Activated gamma-delta T cell treated with Interleukin-2 at 50 U/mL for 16 hours (primary cell): ENCODE measurements around the gene MTRF1L.
"Not testable (repeated sequence)": the region's sequence is repeated elsewhere in the genome, so short reads cannot be mapped to it uniquely, and the experiment has no call there.

Experiments
- DNase-seq: peaks from one replicate; pipeline ENCODE4 v3.0.0-alpha.2; 2020

The MTRF1L gene

GRCh38 chr6:152966168-152966894 is 36.2 kb downstream of the MTRF1L start:
- not testable (repeated sequence) for DNase-seq

DNA sequence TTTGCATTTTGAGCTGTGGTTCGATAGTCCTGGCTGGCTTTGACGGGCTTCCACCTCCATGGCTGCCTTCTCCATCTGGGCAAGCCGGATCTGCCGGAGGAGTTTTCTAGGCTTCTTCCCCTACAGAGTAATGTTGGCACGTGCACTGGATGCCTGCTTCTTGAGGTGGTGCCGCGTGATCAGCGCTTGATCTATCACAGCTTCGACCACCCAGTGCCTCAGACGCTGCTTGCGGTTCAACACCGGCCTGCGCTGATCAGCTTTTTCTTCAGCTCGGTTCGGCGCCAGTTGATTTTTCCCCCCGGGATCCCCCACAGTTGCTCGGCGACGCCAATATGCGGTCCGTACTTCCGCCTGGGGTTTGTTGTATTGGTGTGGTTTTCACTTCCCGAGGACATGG is 43.2 kb downstream of the MTRF1L start:
- no peak for DNase-seq

GRCh38 chr6:152957796-152958195 is 44.7 kb downstream of the MTRF1L start:
- DNase-seq = no peak

- no peak for DNase-seq
Observed at GRCh38 chr6:152954443-152954842, 48.1 kb downstream of the MTRF1L start.

GRCh38 chr6:152952866-152953509 is 49.5 kb downstream of the MTRF1L start:
- DNase-seq = no peak

DNA sequence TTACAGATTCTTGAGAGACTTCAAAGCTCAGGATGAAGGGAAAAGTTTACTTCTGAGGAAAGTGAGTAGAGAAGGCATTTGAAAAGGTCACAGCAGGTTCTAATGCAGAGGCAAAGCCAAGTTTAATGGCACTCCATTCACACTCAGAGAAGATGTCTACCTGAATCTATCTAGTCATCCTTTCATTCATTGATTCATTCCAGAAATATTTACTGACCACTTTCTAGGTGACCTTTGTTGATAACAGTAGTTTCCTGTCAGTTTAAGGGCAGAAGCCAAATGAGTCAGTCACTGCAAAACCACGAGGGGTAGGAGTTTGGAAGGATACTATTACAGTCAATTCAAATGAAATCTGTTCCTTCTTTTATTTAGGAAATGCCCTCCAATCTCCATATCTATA is 50.5 kb downstream of the MTRF1L start:
- DNase-seq = no peak

DNA sequence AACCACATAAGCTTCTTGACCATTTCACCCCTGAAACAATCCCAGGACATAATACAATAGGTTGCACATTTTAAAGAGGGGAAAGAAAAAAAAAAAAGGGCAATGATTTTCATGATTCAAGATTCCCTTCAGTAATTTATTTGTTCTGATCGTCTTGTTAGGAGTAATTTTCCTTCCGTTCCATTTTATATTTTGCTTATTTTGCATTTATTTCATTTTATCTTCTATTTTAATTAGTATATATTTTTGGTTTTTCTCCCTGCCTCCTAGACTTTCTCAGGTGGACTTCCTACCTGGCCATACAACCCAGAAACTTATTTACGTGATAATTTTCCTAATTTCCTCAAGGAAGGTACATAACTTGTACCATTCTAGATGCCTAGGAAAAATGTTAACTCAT is 52.3 kb downstream of the MTRF1L start:
- DNase-seq = no peak

DNA sequence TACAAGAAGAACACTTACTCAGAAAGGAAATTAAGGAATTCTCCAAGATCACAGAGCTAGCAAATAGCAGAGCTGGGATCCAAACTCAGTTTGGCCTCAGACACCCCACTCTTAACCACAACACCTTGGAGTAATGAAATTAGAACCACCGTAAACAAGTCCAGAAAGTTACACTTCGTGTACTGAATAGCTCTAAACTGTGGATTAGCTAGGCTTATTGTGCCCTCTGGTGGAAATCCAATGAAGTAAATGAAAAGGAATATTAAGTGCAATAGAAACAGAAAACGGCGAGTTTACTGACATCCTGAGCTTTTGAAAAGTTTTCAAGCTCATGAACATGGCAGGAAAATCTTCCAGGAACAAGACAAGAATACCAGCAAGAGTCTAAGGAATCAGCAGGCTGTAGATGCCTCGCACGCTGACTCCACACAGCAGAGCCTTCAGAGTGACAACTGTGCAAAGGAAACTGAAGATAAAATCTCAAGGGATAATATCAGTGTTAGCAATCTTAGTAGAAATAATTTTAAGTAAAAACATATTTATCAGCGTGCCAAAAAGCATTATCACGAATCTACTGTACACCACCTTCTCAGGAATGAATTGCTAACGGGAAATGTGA is 54.2 kb downstream of the MTRF1L start:
- DNase-seq = no peak

DNA sequence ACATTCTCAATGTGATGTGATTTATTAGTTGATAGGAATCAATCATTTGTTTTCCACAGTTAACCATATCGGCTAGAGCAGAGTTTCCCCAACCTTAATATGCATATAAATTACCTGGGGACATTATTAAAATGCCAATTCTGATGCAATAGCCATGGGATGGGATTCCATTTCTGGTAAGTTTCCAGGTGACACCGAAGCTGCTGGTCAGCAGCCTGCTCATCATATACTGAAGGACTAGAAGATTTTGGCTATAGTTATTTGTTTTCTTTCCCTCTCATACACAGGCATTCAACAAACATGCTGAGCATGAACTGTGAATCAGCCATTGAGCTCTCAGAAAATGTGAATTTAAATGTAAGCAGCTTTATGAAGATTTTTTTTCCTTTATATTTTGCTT is 55.5 kb downstream of the MTRF1L start:
- DNase-seq = no peak

GRCh38 chr6:152946484-152946883 is 56.0 kb downstream of the MTRF1L start:
- DNase-seq = no peak

- no peak for DNase-seq
Observed at GRCh38 chr6:152943260-152943897, 59.1 kb downstream of the MTRF1L start.

GRCh38 chr6:152942319-152942869 is 60.1 kb downstream of the MTRF1L start:
- no peak for DNase-seq

GRCh38 chr6:152941746-152942145 is 60.8 kb downstream of the MTRF1L start:
- no peak for DNase-seq
